Measurements from ENCODE around the gene CFAP157. TPM values are rescaled to one million over a fixed set of nuclear protein-coding genes. Genes with fewer than 3 reads are reported as not detected.
A peak's percentile ranks its signal among the peaks of the same experiment; 100 is the strongest.

The CFAP157 gene
- total and polyA plus RNA-seq, 2 donors (not counting 3 experiments of a cell fraction or from before 2014, with no cell fraction given): 0.03 TPM; not detected in 1

DNA sequence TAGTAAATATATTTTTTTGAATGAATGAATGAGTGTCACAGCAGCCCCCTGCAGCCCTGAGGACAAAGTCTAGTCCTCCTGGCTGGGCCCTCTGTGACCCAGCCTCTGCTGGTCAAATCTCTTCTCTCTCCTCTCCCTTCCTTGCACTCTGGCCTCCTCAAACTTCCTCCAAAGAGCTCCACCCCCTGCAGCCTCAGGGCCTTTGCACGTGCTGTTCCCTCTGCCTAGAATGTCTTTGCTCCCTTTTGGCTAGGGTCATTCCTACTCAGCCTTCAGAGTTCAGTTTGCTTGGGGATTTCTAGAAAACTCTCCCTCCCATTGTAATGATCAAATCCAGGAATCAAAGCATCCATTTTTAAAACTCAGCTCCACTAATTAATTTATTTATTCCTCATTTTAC lies 58.6 kb downstream of the CFAP157 start:
- POLR2A ChIA-PET: no interaction called here
- intact Hi-C loops (cut with micrococcal nuclease): no loop called here

More for the DNA sequence above, 58.6 kb downstream of the CFAP157 start:
- Histone ChIP-seq H3K4me2 (ENCODE audit: insufficient read depth, low read length) (no peak overlapping the region), H3K9me1 (replicated peaks; ENCODE audit: control insufficient read depth, extremely low read depth, insufficient read depth, low read length) (no peaks in the 10 kb centered on the region), H2AFZ (ENCODE audit: low read depth, low read length) (no peak overlapping the region), H3K27ac (ENCODE audit: insufficient read depth, low read depth, low read length) (peak overlapping the region; percentile 95), H3K79me2 (ENCODE audit: control insufficient read depth, insufficient read depth, low read length) (peaks cover 65% of the 10 kb centered on the region), H3K36me3 (ENCODE audit: control insufficient read depth in 2 of 2, extremely low read depth in 1 of 2, insufficient read depth in 2 of 2, low read length in 2 of 2) (peaks cover 13 to 15% of the 10 kb centered on the region in 2 experiments), H3K4me3 (replicated peaks in 1 of 3; ENCODE audit: insufficient read depth in 1 of 3, low read depth in 1 of 3, low read length in 3 of 3) (no peak overlapping the region), H3K9me3 (replicated peaks; ENCODE audit: control insufficient read depth, insufficient read depth, low read length) (no peaks in the 10 kb centered on the region), H4K20me1 (replicated peaks; ENCODE audit: control insufficient read depth, extremely low read depth, insufficient read depth, low read length) (no peaks in the 10 kb centered on the region), H3K4me1 (ENCODE audit: control insufficient read depth, extremely low read depth, insufficient read depth, low read length) (peaks cover 84% of the 10 kb centered on the region), H3K27me3 (ENCODE audit: control insufficient read depth in 2 of 2, insufficient read depth in 2 of 2, low read length in 2 of 2) (no peaks in the 10 kb centered on the region), H3K9ac (replicated peaks; ENCODE audit: extremely low read depth, insufficient read depth, low read length) (no peak overlapping the region)
- CTCF ChIA-PET: interaction anchor here (0.8 to 11.3 kb wide), 4 partner anchors 17 to 156 kb away, joined by 3 to 167 read pairs (median 13); partner anchors contain the start of genes CDK9, SH2D3C and TOR2A
- no peak for FAIRE-seq
- TF ChIP-seq, protein P1, sequence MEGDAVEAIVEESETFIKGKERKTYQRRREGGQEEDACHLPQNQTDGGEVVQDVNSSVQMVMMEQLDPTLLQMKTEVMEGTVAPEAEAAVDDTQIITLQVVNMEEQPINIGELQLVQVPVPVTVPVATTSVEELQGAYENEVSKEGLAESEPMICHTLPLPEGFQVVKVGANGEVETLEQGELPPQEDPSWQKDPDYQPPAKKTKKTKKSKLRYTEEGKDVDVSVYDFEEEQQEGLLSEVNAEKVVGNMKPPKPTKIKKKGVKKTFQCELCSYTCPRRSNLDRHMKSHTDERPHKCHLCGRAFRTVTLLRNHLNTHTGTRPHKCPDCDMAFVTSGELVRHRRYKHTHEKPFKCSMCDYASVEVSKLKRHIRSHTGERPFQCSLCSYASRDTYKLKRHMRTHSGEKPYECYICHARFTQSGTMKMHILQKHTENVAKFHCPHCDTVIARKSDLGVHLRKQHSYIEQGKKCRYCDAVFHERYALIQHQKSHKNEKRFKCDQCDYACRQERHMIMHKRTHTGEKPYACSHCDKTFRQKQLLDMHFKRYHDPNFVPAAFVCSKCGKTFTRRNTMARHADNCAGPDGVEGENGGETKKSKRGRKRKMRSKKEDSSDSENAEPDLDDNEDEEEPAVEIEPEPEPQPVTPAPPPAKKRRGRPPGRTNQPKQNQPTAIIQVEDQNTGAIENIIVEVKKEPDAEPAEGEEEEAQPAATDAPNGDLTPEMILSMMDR (IDR thresholded peaks at IDR 0.05; ENCODE audit: extremely low read depth in 1 of 2, insufficient read depth in 1 of 2, low read depth in 1 of 2, low read length in 2 of 2): no peak
- TF ChIP-seq FOS (IDR thresholded peaks at IDR 0.05; ENCODE audit: borderline replicate concordance, insufficient read depth, low read length): no peak
- no peak for TF ChIP-seq JUN (IDR thresholded peaks at IDR 0.05; ENCODE audit: borderline replicate concordance, insufficient read depth, insufficient read length, low read depth)
- TF ChIP-seq EZH2 (IDR thresholded peaks at IDR 0.05; ENCODE audit: borderline replicate concordance, low read depth, low read length, severe bottlenecking): no peak
- TF ChIP-seq POLR2AphosphoS5 (IDR thresholded peaks at IDR 0.05; ENCODE audit: insufficient read depth, low read depth, low read length): no peak
- no peak for TF ChIP-seq MYC (IDR thresholded peaks at IDR 0.05; ENCODE audit: low read depth, low read length)
- no peak for TF ChIP-seq POLR2A (IDR thresholded peaks at IDR 0.05; ENCODE audit: low read depth, low read length)
- no peak for TF ChIP-seq GATA2 (IDR thresholded peaks at IDR 0.05; ENCODE audit: insufficient read depth, insufficient read length, low read depth, low read length)
- TF ChIP-seq, protein P2, sequence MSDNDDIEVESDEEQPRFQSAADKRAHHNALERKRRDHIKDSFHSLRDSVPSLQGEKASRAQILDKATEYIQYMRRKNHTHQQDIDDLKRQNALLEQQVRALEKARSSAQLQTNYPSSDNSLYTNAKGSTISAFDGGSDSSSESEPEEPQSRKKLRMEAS (IDR thresholded peaks at IDR 0.05; ENCODE audit: insufficient read depth, insufficient read length): no peak
- no TSS peak for BruUV-seq (replicated peaks)
- dilution Hi-C loops (cut with MboI; ENCODE audit: extremely low pct_ligation_motif_present, low sequenced_read_pairs): no loop called here
- no peak for DNase-seq (ENCODE audit: low read depth, low spot score)

Other genes with a start within 250 kb of the CFAP157 start
- gene STXBP1, start 94.7 kb upstream of the CFAP157 start, total RNA-seq: 50.5 and 51.3 TPM in 2 replicates
- gene STXBP1, start 94.7 kb upstream of the CFAP157 start, polyA plus RNA-seq: 12.7 and 18.8 TPM in 2 replicates
- 19.6 and 25.1 TPM in 2 replicates for gene PTRH1, start 8.7 kb downstream of the CFAP157 start, total RNA-seq
- gene PTRH1, start 8.7 kb downstream of the CFAP157 start, polyA plus RNA-seq: 52.2 and 73.6 TPM in 2 replicates
- gene TTC16, start 9.1 kb downstream of the CFAP157 start, total RNA-seq: not detected in 2 replicates
- not detected in 2 replicates for gene TTC16, start 9.1 kb downstream of the CFAP157 start, polyA plus RNA-seq
- 17.1 and 19.3 TPM in 2 replicates for gene TOR2A, start 28.3 kb downstream of the CFAP157 start, total RNA-seq
- gene TOR2A, start 28.3 kb downstream of the CFAP157 start, polyA plus RNA-seq: 23.9 and 28.8 TPM in 2 replicates
- 95.0 and 102 TPM in 2 replicates for gene SH2D3C, start 71.7 kb downstream of the CFAP157 start, total RNA-seq
- gene SH2D3C, start 71.7 kb downstream of the CFAP157 start, polyA plus RNA-seq: 173 and 218 TPM in 2 replicates
- 124 and 128 TPM in 2 replicates for gene CDK9, start 79.0 kb downstream of the CFAP157 start, total RNA-seq
- gene CDK9, start 79.0 kb downstream of the CFAP157 start, polyA plus RNA-seq: 92.2 and 99.0 TPM in 2 replicates
- 90.2 and 90.7 TPM in 2 replicates for gene FPGS, start 95.9 kb downstream of the CFAP157 start, total RNA-seq
- 77.7 and 129 TPM in 2 replicates for gene FPGS, start 95.9 kb downstream of the CFAP157 start, polyA plus RNA-seq
- 688 and 728 TPM in 2 replicates for gene ENG, start 147.7 kb downstream of the CFAP157 start, total RNA-seq
- gene ENG, start 147.7 kb downstream of the CFAP157 start, polyA plus RNA-seq: 338 and 355 TPM in 2 replicates
- 113 and 115 TPM in 2 replicates for gene AK1, start 170.7 kb downstream of the CFAP157 start, total RNA-seq
- gene AK1, start 170.7 kb downstream of the CFAP157 start, polyA plus RNA-seq: 148 and 157 TPM in 2 replicates
- 43.0 and 43.5 TPM in 2 replicates for gene ST6GALNAC6, start 192.6 kb downstream of the CFAP157 start, total RNA-seq
- gene ST6GALNAC6, start 192.6 kb downstream of the CFAP157 start, polyA plus RNA-seq: 78.9 and 93.6 TPM in 2 replicates
- 38.1 and 45.9 TPM in 2 replicates for gene ST6GALNAC4, start 210.1 kb downstream of the CFAP157 start, total RNA-seq
- gene ST6GALNAC4, start 210.1 kb downstream of the CFAP157 start, polyA plus RNA-seq: 85.3 and 108 TPM in 2 replicates
- gene PIP5KL1, start 223.8 kb downstream of the CFAP157 start, total RNA-seq: 2.9 and 3.8 TPM in 2 replicates
- 1.5 and 2.3 TPM in 2 replicates for gene PIP5KL1, start 223.8 kb downstream of the CFAP157 start, polyA plus RNA-seq
- 41.9 and 47.9 TPM in 2 replicates for gene DPM2, start 230.9 kb downstream of the CFAP157 start, total RNA-seq
- gene DPM2, start 230.9 kb downstream of the CFAP157 start, polyA plus RNA-seq: 63.9 and 85.0 TPM in 2 replicates

Data from endothelial cell of umbilical vein (primary cell).